ENCODE measurements around the gene PDE3A. TPM values are rescaled to one million over a fixed set of nuclear protein-coding genes. Genes with fewer than 3 reads are reported as not detected.

The PDE3A gene
- total and polyA plus RNA-seq, 2 of the 4 experiments (the other 2 are of a cell fraction), result 0.09 to 0.18 TPM

DNA sequence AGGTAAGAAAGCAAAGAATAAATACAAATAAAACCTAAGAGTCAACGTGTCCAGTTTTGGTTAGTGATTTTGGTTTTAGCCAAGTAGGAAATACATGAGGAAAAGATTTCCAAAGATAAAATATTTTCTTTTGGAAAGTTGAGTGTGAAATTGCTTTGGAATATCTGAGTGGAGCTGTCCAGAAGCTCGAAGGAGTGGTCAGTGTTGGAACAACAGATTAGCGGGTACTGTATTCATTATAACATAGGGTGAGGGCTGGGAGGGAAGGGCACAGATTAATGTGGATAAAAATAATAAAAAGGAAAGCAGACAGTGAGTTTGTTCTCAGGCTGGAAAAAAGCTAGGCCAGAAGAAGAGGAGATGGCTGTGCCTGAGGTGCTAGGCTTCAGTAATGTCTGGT lies 225.3 kb downstream of the PDE3A start:
- H2BK5ac ChIP-seq (ENCODE audit: low read depth, low read length, poor library complexity, severe bottlenecking), result no peak overlapping the region
- no peak overlapping the region for H4K8ac ChIP-seq (ENCODE audit: low read depth in 2 of 2, low read length in 2 of 2)
- ATAC-seq (ENCODE audit: low read depth) (no peak), DNase-seq (no peak)
- POLR2A ChIA-PET (ENCODE audit: unreplicated experiment), result no interaction called here
- H3K27me3 ChIP-seq (ENCODE audit: control insufficient read depth, insufficient read depth, low read length), result no peaks in the 10 kb centered on the region
- WGBS, 2 experiments (ENCODE audit: extremely low coverage in 2 of 2, insufficient read length in 1 of 2), result no CpG with 5 or more reads among the region's 3 CpGs
- no peak overlapping the region for H2AK5ac ChIP-seq (ENCODE audit: low read depth, low read length)
- H3K9me3 ChIP-seq (ENCODE audit: control insufficient read depth, insufficient read depth, low read length), result no peaks in the 10 kb centered on the region
- no TSS peak for BruUV-seq (replicated peaks)
- no peak overlapping the region for H2BK15ac ChIP-seq (ENCODE audit: low read depth, low read length)
- no peak overlapping the region for H3K4me3 ChIP-seq (ENCODE audit: insufficient read depth, low read depth, low read length)
- CTCF ChIA-PET, result no interaction called here
- H3K18ac ChIP-seq (ENCODE audit: low read depth, low read length), result no peak overlapping the region
- intact Hi-C loops (cut with micrococcal nuclease) (no loop called here), in situ Hi-C loops (cut with MboI; ENCODE audit: low sequenced_read_pairs) (loop anchor here (10.0 kb wide), 2 partner anchors 129 to 839 kb away; no protein-coding TSS in a partner anchor), dilution Hi-C loops (cut with HindIII; ENCODE audit: low sequenced_read_pairs, unreplicated experiment) (no loop called here)
- H3K36me3 ChIP-seq (ENCODE audit: control insufficient read depth, insufficient read depth, low read length), result no peaks in the 10 kb centered on the region
- H2BK20ac ChIP-seq (ENCODE audit: low read depth, low read length), result no peak overlapping the region
- no peak overlapping the region for H2AK9ac ChIP-seq (replicated peaks; ENCODE audit: low read depth, low read length, poor library complexity)
- H3K23ac ChIP-seq (ENCODE audit: low read depth, low read length), result no peak overlapping the region
- no peak overlapping the region for H3K4me2 ChIP-seq (ENCODE audit: low read depth, low read length)
- H3K56ac ChIP-seq (ENCODE audit: extremely low read depth, insufficient read depth, low read length), result no peak overlapping the region
- no peak overlapping the region for H3K14ac ChIP-seq (replicated peaks; ENCODE audit: low read depth, low read length)
- no peak overlapping the region for H4K91ac ChIP-seq (ENCODE audit: insufficient read depth, low read depth, low read length)
- H3K79me1 ChIP-seq (ENCODE audit: low read depth in 1 of 2, low read length in 2 of 2), result no peaks in the 10 kb centered on the region
- H3K9ac ChIP-seq (ENCODE audit: low read depth, low read length), result no peak overlapping the region
- no peak overlapping the region for H4K5ac ChIP-seq (ENCODE audit: low read depth, low read length)
- no peaks in the 10 kb centered on the region for H4K20me1 ChIP-seq (ENCODE audit: insufficient read depth, low read length)
- H3K27ac ChIP-seq (ENCODE audit: insufficient read depth, low read length), result no peak overlapping the region
- no peaks in the 10 kb centered on the region for H3K9me1 ChIP-seq (ENCODE audit: insufficient read depth, low read length)
- H3K4me1 ChIP-seq (ENCODE audit: control insufficient read depth, insufficient read depth, low read length), result no peaks in the 10 kb centered on the region
- H2AFZ ChIP-seq (replicated peaks; ENCODE audit: low read length, poor library complexity), result no peak overlapping the region
- no peak overlapping the region for H3K4ac ChIP-seq (ENCODE audit: low read depth, low read length)
- TF ChIP-seq POLR2A (IDR thresholded peaks at IDR 0.05; ENCODE audit: low read depth, low read length) (no peak), RAD21 (IDR thresholded peaks at IDR 0.05; ENCODE audit: low read length) (no peak), NFE2L2 (IDR thresholded peaks at IDR 0.05; ENCODE audit: low read depth, low read length) (no peak), ELK1 (IDR thresholded peaks at IDR 0.05; ENCODE audit: borderline replicate concordance, low read depth, low read length) (no peak), CHD1 (IDR thresholded peaks at IDR 0.05; ENCODE audit: low read depth, low read length) (no peak), CEBPB (IDR thresholded peaks at IDR 0.05; ENCODE audit: low read depth, low read length) (no peak), RCOR1 (IDR thresholded peaks at IDR 0.05; ENCODE audit: insufficient replicate concordance, low read length) (no peak), RFX5 (IDR thresholded peaks at IDR 0.05; ENCODE audit: low read depth, low read length) (no peak), BHLHE40 (IDR thresholded peaks at IDR 0.05; ENCODE audit: low read depth, low read length) (no peak), MAZ (IDR thresholded peaks at IDR 0.05; ENCODE audit: borderline replicate concordance, low read depth, low read length) (no peak), MXI1 (IDR thresholded peaks at IDR 0.05; ENCODE audit: borderline replicate concordance, low read depth, low read length) (no peak), FOS (IDR thresholded peaks at IDR 0.05; ENCODE audit: low read depth, low read length) (no peak), MAFK (IDR thresholded peaks at IDR 0.05; ENCODE audit: low read depth, low read length) (no peak)
- TF ChIP-seq, protein P1, sequence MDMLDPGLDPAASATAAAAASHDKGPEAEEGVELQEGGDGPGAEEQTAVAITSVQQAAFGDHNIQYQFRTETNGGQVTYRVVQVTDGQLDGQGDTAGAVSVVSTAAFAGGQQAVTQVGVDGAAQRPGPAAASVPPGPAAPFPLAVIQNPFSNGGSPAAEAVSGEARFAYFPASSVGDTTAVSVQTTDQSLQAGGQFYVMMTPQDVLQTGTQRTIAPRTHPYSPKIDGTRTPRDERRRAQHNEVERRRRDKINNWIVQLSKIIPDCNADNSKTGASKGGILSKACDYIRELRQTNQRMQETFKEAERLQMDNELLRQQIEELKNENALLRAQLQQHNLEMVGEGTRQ (IDR thresholded peaks at IDR 0.05; ENCODE audit: low read depth, low read length), result no peak
- TF ChIP-seq, protein P2, sequence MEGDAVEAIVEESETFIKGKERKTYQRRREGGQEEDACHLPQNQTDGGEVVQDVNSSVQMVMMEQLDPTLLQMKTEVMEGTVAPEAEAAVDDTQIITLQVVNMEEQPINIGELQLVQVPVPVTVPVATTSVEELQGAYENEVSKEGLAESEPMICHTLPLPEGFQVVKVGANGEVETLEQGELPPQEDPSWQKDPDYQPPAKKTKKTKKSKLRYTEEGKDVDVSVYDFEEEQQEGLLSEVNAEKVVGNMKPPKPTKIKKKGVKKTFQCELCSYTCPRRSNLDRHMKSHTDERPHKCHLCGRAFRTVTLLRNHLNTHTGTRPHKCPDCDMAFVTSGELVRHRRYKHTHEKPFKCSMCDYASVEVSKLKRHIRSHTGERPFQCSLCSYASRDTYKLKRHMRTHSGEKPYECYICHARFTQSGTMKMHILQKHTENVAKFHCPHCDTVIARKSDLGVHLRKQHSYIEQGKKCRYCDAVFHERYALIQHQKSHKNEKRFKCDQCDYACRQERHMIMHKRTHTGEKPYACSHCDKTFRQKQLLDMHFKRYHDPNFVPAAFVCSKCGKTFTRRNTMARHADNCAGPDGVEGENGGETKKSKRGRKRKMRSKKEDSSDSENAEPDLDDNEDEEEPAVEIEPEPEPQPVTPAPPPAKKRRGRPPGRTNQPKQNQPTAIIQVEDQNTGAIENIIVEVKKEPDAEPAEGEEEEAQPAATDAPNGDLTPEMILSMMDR (conservative IDR thresholded peaks at IDR 0.05; ENCODE audit: low read depth, low read length), result no peak
- no peak overlapping the region for H2BK120ac ChIP-seq (ENCODE audit: low read depth, low read length)

Data from IMR-90 (cell line).